ENCODE results near the gene RERE.
"Not testable (repeated sequence)": the region's sequence is repeated elsewhere in the genome, so short reads cannot be mapped to it uniquely, and the experiment has no call there.

RERE gene

DNA sequence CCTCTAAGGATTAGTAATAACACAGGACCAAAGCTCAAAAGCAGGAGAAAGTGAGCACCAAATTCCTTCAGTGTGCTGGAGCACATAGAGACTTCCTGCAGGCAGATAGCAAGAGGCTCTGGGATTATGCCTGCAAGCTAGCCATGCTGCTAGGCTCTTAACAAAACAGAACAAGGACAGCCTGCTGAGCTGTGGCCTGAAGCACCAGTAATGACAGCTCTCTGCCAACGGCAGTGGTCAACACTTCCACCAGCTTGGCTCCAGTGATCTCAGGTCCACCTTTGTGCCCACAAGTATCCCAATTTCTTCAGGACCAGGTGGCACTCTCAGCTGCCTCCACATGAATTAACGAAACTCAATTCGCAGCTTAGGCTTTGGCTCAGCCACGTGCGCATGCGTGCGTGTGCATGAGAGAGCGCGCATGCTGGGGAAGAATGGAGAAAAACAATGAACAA, 435.4 kb downstream of the RERE start:
- no peak for DNase-seq (ENCODE audit: low read depth in 2 of 2)

DNA sequence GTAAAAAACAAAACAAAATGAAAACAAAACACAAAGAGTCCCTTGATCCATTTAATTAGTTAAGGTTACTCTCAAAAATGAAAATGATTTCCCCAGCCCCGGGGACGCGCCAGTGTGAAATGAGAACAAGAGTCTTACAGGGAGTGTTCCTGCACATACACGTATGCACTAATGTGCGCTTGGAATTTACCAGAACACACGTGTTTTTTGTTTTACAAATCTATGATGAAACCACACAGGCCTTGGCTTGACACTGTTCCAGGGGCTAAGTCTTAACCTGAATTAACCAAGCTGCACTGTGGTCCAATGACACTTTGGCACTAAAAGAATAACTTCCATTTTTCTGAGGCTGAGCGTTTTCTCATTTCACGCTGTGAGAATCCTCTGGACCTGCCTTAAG, 435.8 kb downstream of the RERE start:
- DNase-seq (ENCODE audit: low read depth in 2 of 2) = no peak

DNA sequence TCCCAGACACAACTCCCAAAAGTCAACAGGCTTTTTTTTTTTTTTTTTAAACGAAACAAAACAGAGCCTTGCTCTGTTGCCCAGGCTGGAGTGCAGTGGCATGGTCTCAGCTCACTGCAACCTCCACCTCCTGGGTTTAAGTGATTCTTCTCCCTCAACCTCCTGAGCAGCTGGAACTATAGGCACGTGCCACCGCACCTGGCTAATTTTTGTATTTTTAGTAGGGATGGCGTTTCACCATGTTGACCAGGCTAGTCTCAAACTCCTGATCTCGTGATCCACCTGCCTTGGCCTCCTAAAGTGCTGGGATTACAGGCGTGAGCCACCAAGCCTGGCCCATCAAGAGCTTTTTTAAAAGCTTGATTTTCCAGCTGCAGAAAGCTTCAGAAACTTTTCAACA, 437.1 kb downstream of the RERE start:
- not testable (repeated sequence) for DNase-seq (ENCODE audit: low read depth in 2 of 2)

DNA sequence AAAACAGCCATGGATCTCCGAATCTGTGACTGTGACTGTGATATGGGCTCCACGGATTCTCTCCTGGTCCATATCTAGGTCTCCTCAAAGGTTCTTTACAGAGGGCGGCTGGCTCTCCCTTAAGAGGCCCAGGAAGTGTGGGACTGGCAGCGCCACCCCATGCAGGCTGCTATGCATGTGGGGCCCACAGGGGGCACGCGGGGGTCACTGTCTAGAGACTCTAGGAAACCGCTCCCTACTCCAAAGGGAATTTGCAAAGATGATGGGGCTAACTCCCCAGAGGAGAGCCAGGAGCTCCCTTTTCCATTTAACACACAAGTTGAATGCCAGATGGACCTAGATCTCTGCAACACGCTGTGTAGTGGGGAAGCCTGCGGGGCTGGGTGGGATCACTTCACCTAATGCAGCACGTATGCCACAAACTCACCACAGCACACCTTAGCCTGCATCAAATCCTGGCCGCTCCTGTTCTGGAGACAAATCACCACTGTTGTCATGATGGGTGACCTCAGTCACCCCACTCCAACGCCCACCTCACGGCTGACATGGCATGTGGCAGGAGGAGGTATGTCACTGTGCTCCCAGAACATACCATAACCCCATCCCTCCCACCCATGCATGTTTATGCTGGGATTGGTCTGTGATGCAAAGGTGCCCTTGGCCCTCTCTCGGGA, 437.8 kb downstream of the RERE start:
- DNase-seq (ENCODE audit: low read depth in 2 of 2) = no peak

DNA sequence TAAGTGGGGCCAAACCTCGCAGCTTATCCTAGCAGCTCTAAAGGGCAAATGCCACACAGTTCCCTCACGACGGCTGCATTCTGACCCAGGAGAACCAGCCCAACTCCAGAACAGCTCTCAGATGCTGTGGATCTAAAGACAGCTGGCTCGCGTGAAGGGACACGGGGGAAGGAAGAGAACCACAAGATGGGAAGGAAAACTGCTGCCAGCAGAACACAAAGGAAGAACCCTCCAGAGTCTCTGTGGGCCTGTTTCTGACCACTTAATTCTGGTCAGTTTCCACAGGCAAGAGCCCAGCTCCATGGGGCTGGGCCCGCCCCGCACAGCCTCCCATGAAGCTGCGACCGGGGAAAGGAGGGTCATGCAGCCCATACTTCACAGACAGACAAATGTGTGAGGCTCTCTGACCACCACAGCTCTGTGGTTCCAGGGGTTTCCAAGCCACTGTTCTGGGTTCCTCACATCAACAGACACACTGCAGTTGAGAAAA, 438.4 kb downstream of the RERE start:
- DNase-seq (ENCODE audit: low read depth in 2 of 2) = no peak

DNA sequence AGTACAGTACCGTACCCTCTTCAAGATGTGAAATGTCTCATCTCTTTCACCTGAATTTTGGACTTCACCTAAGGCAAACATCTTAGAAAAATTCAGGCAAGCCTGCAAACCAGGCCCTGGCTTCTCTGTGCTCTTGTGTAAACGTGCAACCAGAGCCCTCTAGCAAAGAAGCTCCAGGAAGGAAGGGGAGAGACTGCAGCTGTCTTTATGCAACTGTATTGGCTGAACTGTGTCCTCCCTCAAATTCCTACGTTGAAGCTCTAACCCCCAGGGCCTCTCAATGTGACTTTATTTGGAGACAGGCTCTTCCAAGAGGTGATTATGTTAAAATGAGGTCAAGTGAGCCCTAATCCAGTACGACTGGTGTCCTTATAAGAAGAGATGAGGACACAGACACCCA, 439.3 kb downstream of the RERE start:
- DNase-seq (ENCODE audit: low read depth in 2 of 2) = no peak

DNA sequence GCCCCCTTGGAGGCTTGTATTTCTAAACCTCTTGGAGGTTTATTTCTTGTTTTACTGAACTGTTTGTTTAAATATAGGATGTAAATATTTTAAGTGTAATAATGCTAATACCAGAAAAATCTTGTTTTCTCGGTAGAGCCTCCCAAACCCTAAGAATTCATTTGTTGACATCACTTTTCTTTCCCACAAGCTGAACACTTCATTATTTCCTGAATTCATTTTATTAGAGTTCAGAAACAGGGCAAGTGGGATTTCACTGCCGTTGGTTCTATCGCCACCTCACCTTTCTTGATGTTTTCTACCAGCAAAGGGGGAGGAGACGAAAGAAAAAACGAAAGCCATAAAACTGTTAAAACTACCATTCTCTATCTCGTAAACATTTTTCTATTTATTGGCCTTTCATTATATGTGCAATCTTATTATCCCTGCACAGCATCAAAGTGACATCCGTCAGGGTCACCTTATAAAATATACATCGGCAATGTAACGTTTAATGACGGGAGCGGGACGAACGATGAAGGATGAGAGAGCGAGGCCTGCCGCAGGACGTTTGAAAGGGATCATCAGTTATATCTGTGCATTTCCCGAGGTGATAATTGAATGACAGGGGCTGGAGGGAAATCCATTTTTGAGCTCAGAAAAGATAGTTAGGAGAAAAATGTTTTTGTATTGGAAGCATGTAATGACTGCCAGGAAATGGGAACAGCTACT, 440.0 kb downstream of the RERE start:
- DNase-seq (ENCODE audit: low read depth in 2 of 2) = no peak

DNA sequence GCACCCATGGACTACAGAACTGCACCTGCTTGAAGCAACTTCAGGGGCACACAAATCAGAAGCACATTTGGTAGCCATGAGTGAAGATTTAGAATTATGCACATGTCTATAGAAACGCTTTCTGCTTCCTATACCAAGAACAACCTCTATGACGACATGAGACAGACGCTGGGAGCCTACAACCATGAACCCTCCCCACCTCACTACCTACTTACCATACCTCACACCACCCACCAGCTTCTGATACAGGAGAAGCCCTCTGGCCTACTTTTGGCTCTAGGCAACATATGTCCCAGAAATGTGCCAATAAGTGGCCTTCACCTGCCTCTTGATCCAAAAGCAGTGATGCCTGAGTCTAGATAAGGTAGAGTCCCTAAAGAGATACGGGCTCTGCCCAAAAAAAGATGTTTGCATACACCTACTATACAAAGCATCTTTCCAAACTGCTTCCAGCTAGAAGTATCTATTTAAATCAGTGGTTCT, 441.0 kb downstream of the RERE start:
- DNase-seq (ENCODE audit: low read depth in 2 of 2) = no peak

DNA sequence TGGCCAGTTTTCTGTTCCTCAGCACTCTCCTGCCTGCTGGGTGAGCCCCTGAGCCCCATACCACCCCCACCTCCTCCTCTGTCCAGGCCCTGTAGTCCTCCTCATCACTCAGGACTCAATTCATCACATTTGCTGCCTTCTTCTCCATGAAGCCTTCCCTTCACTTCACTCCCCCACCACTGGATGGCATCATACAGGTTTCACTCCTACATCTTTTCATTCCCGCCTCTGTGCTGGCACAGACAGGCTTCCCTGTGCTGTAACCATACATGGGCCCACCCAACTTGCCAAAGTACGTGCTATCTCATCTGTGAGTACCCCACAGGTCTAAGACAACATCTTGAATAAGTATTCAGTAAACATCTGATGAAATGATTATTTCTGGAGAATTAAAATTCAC, 442.6 kb downstream of the RERE start:
- no peak for DNase-seq (ENCODE audit: low read depth in 2 of 2)

DNA sequence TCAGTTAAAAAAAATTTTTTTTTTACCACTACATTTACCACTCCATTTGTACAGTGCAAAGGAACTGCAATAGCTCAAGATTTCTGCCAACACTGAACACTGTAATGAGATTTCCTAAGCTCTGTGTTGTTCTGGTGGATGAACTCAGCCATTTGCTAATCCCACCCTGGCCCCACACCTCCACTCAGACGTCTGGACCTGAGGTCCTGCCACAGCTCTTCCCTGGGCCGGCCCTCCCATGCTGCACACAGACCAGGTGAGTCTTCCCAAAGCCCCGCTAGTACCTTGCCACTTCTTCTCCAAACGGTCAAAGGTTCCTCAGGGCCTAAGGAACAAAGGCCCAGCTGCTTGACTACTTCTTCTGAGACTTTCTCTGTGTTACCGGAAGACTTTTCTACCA, 443.1 kb downstream of the RERE start:
- DNase-seq (ENCODE audit: low read depth in 2 of 2) = no peak

DNA sequence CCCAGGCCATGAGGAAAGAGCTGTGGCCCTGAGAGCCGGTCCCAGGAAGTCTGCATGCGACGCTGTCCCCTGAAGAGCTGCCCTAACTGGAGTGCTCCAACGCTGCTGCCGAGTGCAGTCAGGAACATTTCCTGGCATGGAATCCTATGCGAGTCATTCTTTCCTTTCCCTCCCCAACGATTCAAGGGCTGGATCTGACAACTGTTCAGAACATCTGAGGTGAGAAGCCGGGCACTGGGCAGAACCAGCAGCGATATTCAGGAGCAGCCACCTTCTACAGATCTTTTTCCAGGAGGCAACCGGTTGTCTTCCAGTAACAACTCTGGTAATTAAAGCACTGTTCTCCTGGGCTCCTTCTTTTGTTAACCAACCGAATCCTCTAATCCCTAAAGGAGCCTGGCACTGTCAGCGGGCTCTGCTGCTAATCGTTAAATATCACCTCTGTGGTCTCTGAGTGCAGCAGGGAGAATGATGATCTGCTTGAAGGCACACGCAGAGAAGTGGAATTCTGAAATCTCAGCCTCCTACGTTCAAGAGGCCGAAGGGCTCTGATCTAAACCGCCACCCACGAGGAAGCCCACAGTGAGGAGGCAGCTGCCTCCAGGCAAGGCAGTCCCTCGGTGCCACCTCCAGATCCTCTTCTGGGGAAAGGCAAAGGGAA, 443.7 kb downstream of the RERE start:
- no peak for DNase-seq (ENCODE audit: low read depth in 2 of 2)

DNA sequence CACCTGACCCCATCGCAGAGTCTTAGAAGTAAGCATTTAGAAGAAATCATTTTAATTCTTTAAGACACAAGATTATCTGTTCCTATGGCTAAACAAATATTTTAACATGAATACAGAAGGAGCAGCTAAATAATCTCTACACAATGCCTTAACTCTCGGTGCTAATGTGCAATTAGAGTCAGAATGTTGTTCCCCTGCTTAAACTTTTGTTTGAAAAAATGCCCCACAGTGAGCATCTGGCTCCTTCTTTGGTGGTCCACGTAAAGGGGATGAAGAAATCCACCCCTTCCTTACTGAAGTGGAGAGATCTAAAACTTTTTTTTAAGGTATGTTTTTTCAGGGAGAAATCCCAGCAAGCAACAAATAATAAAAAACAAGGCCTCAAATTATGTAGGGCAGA, 444.3 kb downstream of the RERE start:
- no peak for DNase-seq (ENCODE audit: low read depth in 2 of 2)

DNA sequence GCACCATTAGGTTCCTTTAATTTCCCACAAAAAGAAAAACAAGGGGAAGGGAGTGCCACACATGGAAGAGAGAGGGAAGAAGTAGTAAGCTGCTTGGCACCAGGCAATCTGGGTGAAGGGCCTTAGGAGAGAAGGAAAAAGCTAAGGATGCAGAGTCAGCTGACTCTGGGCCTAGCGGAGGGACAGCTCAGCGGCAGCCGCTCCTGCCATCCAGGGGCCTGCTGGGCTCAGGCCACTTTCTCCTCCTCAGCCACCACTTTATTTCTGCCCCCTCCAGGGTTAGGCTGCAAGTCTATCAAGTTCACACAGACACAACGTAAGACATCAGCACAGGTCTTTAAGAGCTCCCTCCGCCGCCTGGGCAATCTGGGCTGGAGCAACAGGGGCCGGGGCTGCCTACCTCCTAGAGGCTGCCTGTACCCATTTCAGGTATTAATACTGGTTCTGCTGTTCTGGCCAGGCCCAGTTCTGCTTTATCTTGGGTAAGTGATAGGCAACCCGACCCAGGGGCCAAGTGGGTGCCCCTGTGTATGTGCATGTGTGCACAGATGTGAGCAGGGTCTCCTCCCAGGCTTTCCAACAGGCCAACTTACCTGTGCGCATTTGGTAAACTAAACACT, 446.0 kb downstream of the RERE start:
- no peak for DNase-seq (ENCODE audit: low read depth in 2 of 2)

DNA sequence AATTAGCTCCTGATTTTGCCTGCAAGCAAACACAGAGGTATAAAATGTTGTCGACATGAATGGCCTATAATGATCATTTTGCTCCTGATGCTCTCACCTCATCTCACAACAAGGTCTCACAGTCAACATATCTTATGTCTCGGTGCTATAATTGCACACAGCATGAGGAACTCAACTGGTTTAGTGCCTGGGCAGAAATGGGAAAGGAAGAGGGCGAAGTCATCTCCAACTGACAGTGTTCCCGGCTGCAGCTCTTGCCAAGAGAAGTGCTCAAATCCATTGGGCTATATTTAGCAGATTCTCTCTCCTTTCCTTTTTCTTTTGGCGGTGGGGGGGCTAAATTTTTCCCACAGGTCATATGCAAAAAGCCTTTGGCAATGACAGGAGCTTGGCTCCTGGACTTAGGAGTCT, 446.5 kb downstream of the RERE start:
- no peak for DNase-seq (ENCODE audit: low read depth in 2 of 2)

DNA sequence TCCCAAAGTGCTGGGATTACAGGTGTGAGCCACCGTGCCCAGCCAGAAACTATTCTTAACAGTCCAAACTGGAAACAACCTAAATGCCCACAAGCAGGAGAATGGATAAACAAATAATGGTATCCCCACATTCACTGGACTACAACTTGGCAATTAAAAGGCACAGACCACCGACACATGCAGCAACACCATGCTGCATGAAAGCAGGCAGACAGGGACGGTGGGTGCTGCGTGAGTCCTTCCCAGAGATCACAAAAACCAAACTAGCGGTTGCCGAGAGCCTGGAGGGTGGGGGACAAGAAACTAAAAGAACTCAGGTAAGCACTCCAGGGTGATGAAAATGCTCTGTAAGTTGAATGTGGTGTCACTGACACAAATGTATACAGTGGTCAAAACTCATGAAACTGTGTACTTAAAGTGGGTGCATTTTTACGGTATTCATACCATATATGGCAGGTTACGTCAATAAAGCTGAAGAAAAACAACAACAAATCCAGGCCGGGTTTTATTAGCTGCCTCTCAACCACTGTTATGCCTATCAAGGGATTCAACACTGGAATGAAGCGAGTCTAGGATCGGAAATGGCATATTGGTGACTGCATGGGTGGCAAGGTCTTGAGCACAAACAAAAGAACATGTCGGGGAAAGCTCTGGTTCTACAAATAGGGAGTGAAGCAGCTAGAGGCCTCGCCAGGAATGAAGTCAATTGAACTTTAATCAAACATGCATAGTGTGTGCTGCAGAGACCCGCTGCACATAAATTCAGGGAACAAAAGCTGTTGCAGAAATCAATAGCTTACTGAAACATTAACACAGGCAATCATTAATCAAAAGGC, 447.2 kb downstream of the RERE start:
- DNase-seq (ENCODE audit: low read depth in 2 of 2) = no peak

DNA sequence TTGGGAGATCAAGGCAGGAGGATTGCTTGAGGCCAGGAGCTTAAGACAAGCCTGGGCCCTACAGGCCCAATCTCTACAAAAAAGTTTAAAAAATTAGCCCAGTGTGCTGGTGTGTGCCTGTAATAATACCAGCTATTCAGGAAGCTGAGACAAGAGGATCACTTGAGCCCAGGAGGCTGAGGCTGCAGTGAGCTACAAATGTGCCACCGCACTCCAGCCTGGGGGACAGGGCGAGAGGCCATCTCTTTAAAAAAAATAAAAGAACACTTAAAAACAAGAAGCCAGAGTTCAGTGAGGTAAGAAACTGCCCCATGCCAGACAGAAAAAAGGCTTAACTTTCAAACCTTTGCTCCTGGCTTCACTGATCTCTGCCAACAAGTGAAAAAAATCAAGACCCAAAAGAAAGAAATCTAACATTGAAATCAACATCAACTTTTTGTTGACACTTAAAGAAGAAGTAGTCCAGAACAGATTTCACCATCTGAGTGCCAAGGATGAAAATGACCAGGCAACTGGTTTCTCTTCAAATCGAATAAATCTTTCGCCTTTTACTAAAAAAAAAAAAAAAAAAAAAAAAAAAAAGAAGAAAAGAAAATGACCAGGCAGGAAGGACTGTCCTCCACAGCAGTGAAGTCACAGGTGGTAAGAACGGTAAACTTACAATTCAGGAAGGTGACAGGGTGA, 448.3 kb downstream of the RERE start:
- no peak for DNase-seq (ENCODE audit: low read depth in 2 of 2)

DNA sequence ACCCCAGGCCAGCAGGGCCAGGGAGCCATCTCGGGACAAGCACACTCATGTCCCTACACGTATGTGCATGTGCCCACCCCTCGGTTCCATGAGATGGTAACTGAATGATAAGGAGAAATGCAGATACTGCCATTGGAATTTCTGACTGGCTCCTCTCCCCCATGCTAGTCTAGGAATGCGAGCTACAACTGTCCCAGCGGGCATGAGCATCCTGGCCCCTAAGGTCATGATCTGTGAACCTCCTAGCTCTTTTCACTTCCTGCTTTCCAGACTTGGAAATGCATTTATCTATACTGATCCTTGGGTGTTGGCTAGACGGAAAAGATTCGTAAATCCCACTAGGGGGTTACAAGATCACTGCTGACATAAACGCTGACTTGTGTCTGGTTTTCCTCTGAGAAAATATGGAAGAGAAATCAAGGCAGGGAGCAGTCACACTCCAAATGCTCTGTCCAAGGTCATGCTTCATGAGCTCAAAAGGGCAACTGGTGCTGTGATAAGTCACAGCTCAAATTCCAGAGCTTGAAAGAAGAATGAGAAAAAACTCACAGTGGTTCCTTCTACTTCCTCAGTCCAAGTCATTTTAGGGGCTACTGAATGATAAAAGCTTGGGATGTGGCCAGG, 449.8 kb downstream of the RERE start:
- no peak for DNase-seq (ENCODE audit: low read depth in 2 of 2)

DNA sequence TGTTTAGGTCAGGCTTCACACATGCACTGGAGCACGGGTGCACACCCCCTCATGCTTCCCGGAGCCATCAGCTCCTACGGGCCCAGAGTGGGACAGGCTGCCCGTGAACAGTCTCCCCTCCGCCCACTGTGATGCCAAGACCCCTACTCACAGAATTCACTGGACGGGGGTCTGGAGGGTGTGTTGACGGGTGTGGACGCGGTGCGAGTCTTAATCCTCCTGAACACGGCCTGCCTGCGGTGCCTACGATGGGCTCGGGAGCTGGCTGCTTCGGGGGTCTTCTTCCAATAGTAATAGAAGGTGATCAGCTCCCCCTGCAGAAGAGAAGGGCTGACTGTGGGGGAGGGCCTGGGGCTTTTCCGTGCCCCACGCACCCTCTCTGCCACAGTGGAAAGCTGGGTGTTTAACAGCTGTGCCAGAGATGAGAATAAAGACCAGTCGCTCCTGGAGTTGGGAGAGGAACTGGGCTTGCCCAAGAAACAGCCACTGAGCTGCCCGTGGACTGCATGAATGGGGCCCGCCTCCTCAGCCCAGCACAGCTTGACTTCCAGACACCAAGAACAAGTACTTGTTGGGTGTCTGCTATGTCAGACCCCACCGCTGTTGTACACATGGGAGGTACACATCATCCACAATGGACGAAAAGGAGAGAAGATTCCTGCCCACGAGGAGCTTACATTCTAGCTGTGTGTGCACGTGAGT, 451.6 kb downstream of the RERE start:
- DNase-seq (ENCODE audit: low read depth in 2 of 2) = no peak

DNA sequence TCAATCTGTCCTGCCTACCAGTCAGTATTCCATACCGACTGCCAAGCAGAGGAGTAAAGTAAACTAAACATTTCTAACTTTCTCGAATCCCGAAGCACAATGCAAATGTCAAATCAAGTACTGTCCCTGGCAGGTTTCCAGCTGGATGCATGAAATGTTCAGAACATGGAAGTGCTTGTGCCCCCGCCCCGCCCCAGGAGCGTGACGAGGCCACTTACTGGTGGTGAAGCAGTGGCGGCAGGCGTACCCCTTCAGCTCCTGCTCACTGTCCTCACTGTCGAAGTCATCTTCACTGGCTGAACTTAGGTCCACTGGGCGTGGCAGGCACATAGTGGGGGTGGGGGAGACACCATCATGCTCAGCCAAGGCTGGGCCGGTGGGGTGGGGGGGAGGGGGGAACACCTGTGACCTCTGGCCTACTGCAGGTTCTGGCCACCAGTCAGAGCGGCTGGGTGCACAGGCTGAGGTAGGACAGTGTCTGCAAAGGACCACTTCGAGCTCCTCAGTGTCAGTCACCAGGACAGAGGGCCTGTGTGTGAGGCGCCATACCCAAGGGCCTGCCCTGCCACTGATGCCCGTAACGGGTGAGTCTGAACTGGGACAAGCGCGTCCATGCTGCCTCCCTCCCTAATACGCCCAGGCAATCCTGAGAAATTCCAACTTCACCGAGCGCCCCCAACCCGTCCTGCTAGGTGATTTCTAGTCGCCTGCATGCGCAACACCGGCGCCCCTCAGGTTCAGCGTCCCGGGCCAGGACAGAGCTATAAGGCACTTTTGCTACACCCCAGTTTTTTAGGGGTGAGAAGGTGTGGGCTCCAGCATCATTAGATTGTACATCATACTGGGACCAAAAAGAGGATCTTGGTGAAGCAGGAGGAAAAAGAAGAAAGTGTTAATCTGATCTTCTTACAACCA, 452.7 kb downstream of the RERE start:
- DNase-seq (ENCODE audit: low read depth in 2 of 2) = no peak
